Prostate gland (tissue), 2 donors: Measurements from ENCODE around the gene A2M. TPM values are rescaled to one million over a fixed set of nuclear protein-coding genes. Genes with fewer than 3 reads are reported as not detected.
"Not testable (repeated sequence)": the region's sequence is repeated elsewhere in the genome, so short reads cannot be mapped to it uniquely, and the experiment has no call there.

Experiments
- DNase-seq: peaks from one replicate; pipeline ENCODE4 v3.0.0-alpha.2; 2019; ENCODE audit warnings: low spot score
- H3K27ac ChIP-seq, 2 donors: fragments of 200-600 bp; sonication (generic); 2 replicates each; pipeline ENCODE4 v1.5.1; 2017 to 2019
- H3K27me3 ChIP-seq: fragments of 200-600 bp; sonication (generic); replicated peaks from 2 replicates; pipeline ENCODE4 v1.5.1; 2019; ENCODE audit not compliant: insufficient read depth
- H3K36me3 ChIP-seq, 2 donors: fragments of 200-600 bp; sonication (generic); 1 replicate in 1 of 2; 2 replicates in 1 of 2; pipeline versions ENCODE4 v1.5.1 to v1.8.1; 2017 to 2019
- H3K4me1 ChIP-seq: fragments of 200-600 bp; sonication (generic); replicated peaks from 2 replicates; pipeline ENCODE4 v1.5.1; 2019
- H3K4me3 ChIP-seq, 2 donors: fragments of 200-600 bp; sonication (generic); 2 replicates each; pipeline ENCODE4 v1.5.1; 2017 to 2019
- H3K9me3 ChIP-seq: fragments of 200-600 bp; sonication (generic); 2 replicates; pipeline ENCODE4 v1.5.1; 2017
- CTCF ChIP-seq, 4 experiments: fragments of 200-600 bp in 2 of 4; fragments of 450-650 bp in 2 of 4; sonication (generic) in 2 of 4; IDR thresholded peaks; 1 replicate in 3 of 4; 2 replicates in 1 of 4; pipeline ENCODE4 v1.5.1; 2016 to 2019; ENCODE audit warnings: antibody characterized with exemption in 4 of 4, mild to moderate bottlenecking in 2 of 4, moderate library complexity in 2 of 4
- POLR2A ChIP-seq: fragments of 450-650 bp; IDR thresholded peaks from one replicate; pipeline ENCODE4 v1.6.1; 2016; ENCODE audit warnings: antibody characterized with exemption, mild to moderate bottlenecking
- POLR2AphosphoS5 ChIP-seq: sonication (generic); formaldehyde crosslinking; IDR thresholded peaks from one replicate; pipeline ENCODE4 v1.6.1; 2017; ENCODE audit warnings: antibody characterized with exemption
- WGBS: methylation state at CpG from one replicate; pipeline ENCODE4 v1.1.5; 2018; 5-methylcytosine and 5-hydroxymethylcytosine counted together
- intact Hi-C: fragments of 100-400 bp; cut with DNase I; formaldehyde crosslinking; loops from one replicate; pipeline ENCODE4 v1.14.2; 2022
- total RNA-seq, 2 donors: library from RNA; depleted of rRNA; stranded (reverse); fragments of >200 nt; gene quantifications; one replicate each; pipeline ENCODE4 v1.1.0, GENCODE V29; 2016

The A2M gene
- total RNA-seq, 2 donors from 2014 or later = 82.6 to 286 TPM

- 95% methylated on average over 2 of the region's 2 CpGs for WGBS
- H3K4me1 ChIP-seq = no peaks in the 10 kb centered on the region
- no peaks in the 10 kb centered on the region for H3K27me3 ChIP-seq
- no peak for DNase-seq
- no peaks in the 10 kb centered on the region for H3K36me3 ChIP-seq
- TF ChIP-seq POLR2A = no peak
- TF ChIP-seq CTCF (IDR thresholded peaks at IDR 0.05) = no peak
- no peak for TF ChIP-seq POLR2AphosphoS5
- no peak overlapping the region for H3K4me3 ChIP-seq
- H3K9me3 ChIP-seq = no peaks in the 10 kb centered on the region
- no peak overlapping the region for H3K27ac ChIP-seq
- intact Hi-C loops = no loop called here
Measured at GRCh38 chr12:9147461-9147860, 31.7 kb upstream of the A2M start.

GRCh38 chr12:9144730-9145106, 29.0 kb upstream of the A2M start:
- intact Hi-C loops = no loop called here
- H3K36me3 ChIP-seq = no peaks in the 10 kb centered on the region
- no peak for TF ChIP-seq CTCF (IDR thresholded peaks at IDR 0.05)
- TF ChIP-seq POLR2AphosphoS5 = no peak
- TF ChIP-seq POLR2A = no peak
- no peaks in the 10 kb centered on the region for H3K9me3 ChIP-seq
- 75% methylated on average over 4 of the region's 4 CpGs for WGBS
- H3K27ac ChIP-seq = no peak overlapping the region
- H3K4me3 ChIP-seq = no peak overlapping the region
- no peaks in the 10 kb centered on the region for H3K4me1 ChIP-seq
- H3K27me3 ChIP-seq = no peaks in the 10 kb centered on the region
- no peak for DNase-seq

GRCh38 chr12:9143929-9144729, 28.4 kb upstream of the A2M start:
- Histone ChIP-seq H3K9me3 (no peaks in the 10 kb centered on the region), H3K27ac (no peak overlapping the region), H3K27me3 (no peaks in the 10 kb centered on the region), H3K36me3 (no peaks in the 10 kb centered on the region), H3K4me3 (no peak overlapping the region), H3K4me1 (no peaks in the 10 kb centered on the region)
- DNase-seq = no peak
- WGBS = 89% methylated on average over 3 of the region's 3 CpGs
- no peak for TF ChIP-seq POLR2AphosphoS5
- TF ChIP-seq POLR2A = no peak
- no peak for TF ChIP-seq CTCF (IDR thresholded peaks at IDR 0.05)
- intact Hi-C loops = no loop called here

GRCh38 chr12:9143137-9143536, 27.4 kb upstream of the A2M start:
- intact Hi-C loops = no loop called here
- Histone ChIP-seq H3K4me3 (no peak overlapping the region), H3K4me1 (no peaks in the 10 kb centered on the region), H3K27ac (no peak overlapping the region), H3K9me3 (no peaks in the 10 kb centered on the region), H3K36me3 (no peaks in the 10 kb centered on the region), H3K27me3 (no peaks in the 10 kb centered on the region)
- TF ChIP-seq POLR2AphosphoS5 (no peak), CTCF (IDR thresholded peaks at IDR 0.05) (no peak), POLR2A (no peak)
- no peak for DNase-seq
- 81% methylated on average over 2 of the region's 2 CpGs for WGBS

- H3K27me3 ChIP-seq, DNase-seq, intact Hi-C loops, H3K9me3 ChIP-seq, H3K27ac ChIP-seq, H3K36me3 ChIP-seq, H3K4me3 ChIP-seq, H3K4me1 ChIP-seq: not testable (repeated sequence)
- 58% methylated on average over 2 of the region's 2 CpGs for WGBS
Measured at GRCh38 chr12:9139588-9140290, 24.0 kb upstream of the A2M start.
